ENCODE measurements around the gene MBOAT7.
A peak's percentile ranks its signal among the peaks of the same experiment; 100 is the strongest.
"Not testable (repeated sequence)": the region's sequence is repeated elsewhere in the genome, so short reads cannot be mapped to it uniquely, and the experiment has no call there.

Gene MBOAT7, protein sequence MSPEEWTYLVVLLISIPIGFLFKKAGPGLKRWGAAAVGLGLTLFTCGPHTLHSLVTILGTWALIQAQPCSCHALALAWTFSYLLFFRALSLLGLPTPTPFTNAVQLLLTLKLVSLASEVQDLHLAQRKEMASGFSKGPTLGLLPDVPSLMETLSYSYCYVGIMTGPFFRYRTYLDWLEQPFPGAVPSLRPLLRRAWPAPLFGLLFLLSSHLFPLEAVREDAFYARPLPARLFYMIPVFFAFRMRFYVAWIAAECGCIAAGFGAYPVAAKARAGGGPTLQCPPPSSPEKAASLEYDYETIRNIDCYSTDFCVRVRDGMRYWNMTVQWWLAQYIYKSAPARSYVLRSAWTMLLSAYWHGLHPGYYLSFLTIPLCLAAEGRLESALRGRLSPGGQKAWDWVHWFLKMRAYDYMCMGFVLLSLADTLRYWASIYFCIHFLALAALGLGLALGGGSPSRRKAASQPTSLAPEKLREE

GRCh38 chr19:54189145-54189734 is at the start of gene MBOAT7:
MBOAT7 (minus strand) TSS chr19:54189580; CDS start chr19:54188508, 1,072 bp downstream.
- peak within 1 kb of the TSS; percentile 84 for H3K4me3 Mint-ChIP-seq
- peaks cover 45% of the 10 kb centered on the region for H3K4me1 Mint-ChIP-seq (ENCODE audit: low read depth)
- H3K27ac Mint-ChIP-seq, result peak within 1 kb of the TSS; percentile 99
- no peaks in the 10 kb centered on the region for H3K9me3 Mint-ChIP-seq
- no peak for DNase-seq
- H3K36me3 Mint-ChIP-seq (ENCODE audit: low read depth), result peaks cover 64% of the 10 kb centered on the region
- H3K27me3 Mint-ChIP-seq, result no peaks in the 10 kb centered on the region

DNA sequence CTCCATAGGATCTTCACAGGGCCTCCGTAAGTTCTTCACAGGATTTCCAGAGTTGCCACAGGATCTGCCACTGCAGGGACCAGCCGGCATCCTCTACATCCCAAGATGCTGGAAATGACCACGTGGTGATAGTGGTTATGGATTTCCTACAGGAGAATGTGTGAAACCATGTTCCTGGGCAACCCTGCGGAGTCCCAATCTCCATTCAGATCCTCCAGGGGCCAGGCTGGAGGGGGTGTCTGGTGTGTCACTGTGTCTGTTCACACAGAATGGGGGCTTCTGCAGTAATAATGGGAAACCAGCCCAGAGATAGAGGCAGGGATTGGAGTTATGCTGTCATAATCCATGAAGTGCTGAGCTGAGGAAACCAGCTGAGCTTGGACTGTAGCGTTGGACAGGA is 44.6 kb upstream of the MBOAT7 start:
- Mint-ChIP-seq H3K9me3 (no peaks in the 10 kb centered on the region), H3K4me1 (ENCODE audit: low read depth) (peaks cover 6% of the 10 kb centered on the region), H3K36me3 (ENCODE audit: low read depth) (no peaks in the 10 kb centered on the region), H3K27me3 (peaks cover 46% of the 10 kb centered on the region), H3K27ac (no peak overlapping the region), H3K4me3 (no peak overlapping the region)
- no peak for DNase-seq

DNA sequence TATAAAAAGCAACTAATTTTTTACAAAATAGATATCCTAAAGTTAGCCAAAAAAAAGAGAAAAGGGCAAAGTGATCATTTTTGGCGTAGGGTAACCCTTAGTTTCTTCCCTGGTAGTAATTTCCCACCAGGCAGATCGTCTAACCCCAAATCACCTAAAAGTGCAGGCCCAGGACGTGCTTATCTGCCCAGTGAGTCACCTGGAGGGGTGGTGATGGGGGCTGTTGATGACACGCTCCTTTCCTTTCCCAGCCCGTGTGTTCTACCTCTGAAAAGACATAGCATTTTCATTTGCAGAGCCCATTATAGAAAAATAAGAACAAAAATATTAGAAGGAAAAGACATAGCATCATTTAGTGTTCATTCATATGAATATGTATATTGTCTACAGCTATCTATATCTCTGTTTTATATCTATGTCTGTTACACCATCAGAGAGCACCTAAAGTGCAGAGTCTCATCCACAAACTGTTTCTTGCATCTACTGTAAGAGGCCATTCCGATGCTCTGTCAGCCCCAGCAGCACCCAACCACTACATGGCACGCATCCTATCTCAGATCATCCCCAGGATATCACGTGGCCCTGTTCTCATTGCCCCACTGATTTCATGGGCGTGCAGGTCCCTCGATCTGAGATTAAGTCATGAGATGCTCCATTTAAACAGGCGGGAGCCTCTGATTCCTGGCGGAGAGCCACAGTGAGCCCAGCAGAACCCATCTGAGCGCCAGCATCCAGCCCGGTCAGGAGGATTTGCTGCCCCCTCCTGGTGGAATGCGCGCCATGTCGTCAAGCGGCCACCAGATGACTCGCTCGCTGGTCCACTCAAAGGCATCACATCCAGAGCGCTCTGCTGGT is 41.9 kb upstream of the MBOAT7 start:
- Mint-ChIP-seq H3K36me3 (ENCODE audit: low read depth) (no peaks in the 10 kb centered on the region), H3K9me3 (no peaks in the 10 kb centered on the region), H3K27me3 (peaks cover 43% of the 10 kb centered on the region), H3K4me1 (ENCODE audit: low read depth) (peaks cover 6% of the 10 kb centered on the region), H3K27ac (no peak overlapping the region), H3K4me3 (no peak overlapping the region)
- peak; percentile 91 for DNase-seq

- H3K36me3 Mint-ChIP-seq (ENCODE audit: low read depth), result no peaks in the 10 kb centered on the region
- no peak overlapping the region for H3K27ac Mint-ChIP-seq
- H3K4me1 Mint-ChIP-seq (ENCODE audit: low read depth), result peaks cover 6% of the 10 kb centered on the region
- H3K27me3 Mint-ChIP-seq, result peaks cover 36% of the 10 kb centered on the region
- H3K4me3 Mint-ChIP-seq, result no peak overlapping the region
- DNase-seq, result no peak
- H3K9me3 Mint-ChIP-seq, result no peaks in the 10 kb centered on the region
These were observed 40.7 kb upstream of the MBOAT7 start for GRCh38 chr19:54230031-54230430.

DNA sequence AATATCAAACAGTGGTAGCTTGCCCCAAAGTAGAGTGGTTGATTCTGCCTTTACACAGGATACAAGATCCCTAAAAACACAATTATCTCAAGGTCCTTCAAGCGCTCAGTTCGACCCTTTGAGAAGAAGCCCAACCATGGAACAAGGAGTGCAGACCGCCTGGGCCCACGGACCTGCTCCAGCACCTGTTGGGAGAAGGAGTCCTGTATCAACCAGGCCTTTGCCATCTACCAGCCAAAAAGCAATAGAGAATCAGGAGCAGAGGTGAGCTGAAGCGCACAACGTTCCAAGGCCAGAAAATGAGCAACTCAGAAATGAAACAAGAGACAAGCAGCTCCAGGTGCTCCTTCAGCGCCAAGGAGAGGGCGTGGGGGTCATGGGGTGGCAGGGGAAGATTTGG is 39.8 kb upstream of the MBOAT7 start:
- Mint-ChIP-seq H3K4me1 (ENCODE audit: low read depth) (peaks cover 6% of the 10 kb centered on the region), H3K27me3 (peaks cover 27% of the 10 kb centered on the region), H3K27ac (no peak overlapping the region), H3K36me3 (ENCODE audit: low read depth) (no peaks in the 10 kb centered on the region), H3K4me3 (no peak overlapping the region), H3K9me3 (no peaks in the 10 kb centered on the region)
- no peak for DNase-seq

- not testable (repeated sequence) for H3K36me3 Mint-ChIP-seq (ENCODE audit: low read depth); H3K4me3 Mint-ChIP-seq; H3K27ac Mint-ChIP-seq; H3K4me1 Mint-ChIP-seq (ENCODE audit: low read depth); H3K9me3 Mint-ChIP-seq; DNase-seq
- peaks cover 21% of the 10 kb centered on the region for H3K27me3 Mint-ChIP-seq
These were observed 35.2 kb upstream of the MBOAT7 start for GRCh38 chr19:54224619-54225018.

GRCh38 chr19:54223937-54224281 is 34.5 kb upstream of the MBOAT7 start:
- H3K4me1 Mint-ChIP-seq (ENCODE audit: low read depth); H3K9me3 Mint-ChIP-seq; H3K27ac Mint-ChIP-seq; H3K36me3 Mint-ChIP-seq (ENCODE audit: low read depth); DNase-seq; H3K4me3 Mint-ChIP-seq: not testable (repeated sequence)
- peaks cover 17% of the 10 kb centered on the region for H3K27me3 Mint-ChIP-seq

GRCh38 chr19:54223277-54223936 is 34.0 kb upstream of the MBOAT7 start:
- peaks cover 17% of the 10 kb centered on the region for H3K27me3 Mint-ChIP-seq
- H3K4me1 Mint-ChIP-seq (ENCODE audit: low read depth); DNase-seq; H3K27ac Mint-ChIP-seq; H3K36me3 Mint-ChIP-seq (ENCODE audit: low read depth); H3K9me3 Mint-ChIP-seq; H3K4me3 Mint-ChIP-seq: not testable (repeated sequence)

- H3K9me3 Mint-ChIP-seq; DNase-seq; H3K36me3 Mint-ChIP-seq (ENCODE audit: low read depth); H3K4me1 Mint-ChIP-seq (ENCODE audit: low read depth); H3K4me3 Mint-ChIP-seq; H3K27ac Mint-ChIP-seq: not testable (repeated sequence)
- H3K27me3 Mint-ChIP-seq, result peaks cover 17% of the 10 kb centered on the region
These were observed 33.3 kb upstream of the MBOAT7 start, which contains the start of gene LILRB3 for GRCh38 chr19:54222474-54223276. LILRB3 (minus strand) TSS chr19:54223007; CDS start chr19:54222976, 31 bp downstream.

GRCh38 chr19:54221947-54222346 is 32.6 kb upstream of the MBOAT7 start:
- not testable (repeated sequence) for DNase-seq; H3K36me3 Mint-ChIP-seq (ENCODE audit: low read depth); H3K4me1 Mint-ChIP-seq (ENCODE audit: low read depth); H3K27ac Mint-ChIP-seq; H3K4me3 Mint-ChIP-seq; H3K9me3 Mint-ChIP-seq
- H3K27me3 Mint-ChIP-seq, result peaks cover 17% of the 10 kb centered on the region

GRCh38 chr19:54219702-54220101 is 30.3 kb upstream of the MBOAT7 start:
- Mint-ChIP-seq H3K36me3 (ENCODE audit: low read depth) (peaks cover 18% of the 10 kb centered on the region), H3K27me3 (peaks cover 17% of the 10 kb centered on the region)
- not testable (repeated sequence) for DNase-seq; H3K4me1 Mint-ChIP-seq (ENCODE audit: low read depth); H3K27ac Mint-ChIP-seq; H3K4me3 Mint-ChIP-seq; H3K9me3 Mint-ChIP-seq

- peaks cover 17% of the 10 kb centered on the region for H3K27me3 Mint-ChIP-seq
- no peaks in the 10 kb centered on the region for H3K9me3 Mint-ChIP-seq
- no peaks in the 10 kb centered on the region for H3K4me1 Mint-ChIP-seq (ENCODE audit: low read depth)
- DNase-seq, result no peak
- no peak overlapping the region for H3K27ac Mint-ChIP-seq
- peaks cover 19% of the 10 kb centered on the region for H3K36me3 Mint-ChIP-seq (ENCODE audit: low read depth)
- H3K4me3 Mint-ChIP-seq, result no peak overlapping the region
These were observed 29.7 kb upstream of the MBOAT7 start for GRCh38 chr19:54218960-54219661.

DNA sequence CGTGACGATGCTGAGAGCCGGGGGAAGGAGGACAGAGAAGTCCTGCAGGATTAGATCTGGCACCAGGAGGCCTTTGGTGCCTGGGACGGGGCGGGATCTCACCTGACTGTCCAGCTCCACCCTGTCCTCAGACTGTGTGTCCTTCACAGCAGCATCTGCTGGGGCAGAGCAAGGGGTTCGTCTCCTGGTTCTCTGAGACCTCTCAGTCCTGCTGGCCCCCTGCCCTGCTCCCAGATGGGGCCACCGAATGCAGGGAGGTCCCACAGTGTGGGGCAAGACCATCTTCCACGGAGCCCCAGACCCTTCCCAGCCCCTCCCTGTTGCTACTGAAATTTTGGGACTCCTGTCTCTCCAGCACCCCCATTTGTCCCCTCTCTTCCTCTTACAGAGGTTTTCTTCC is 28.9 kb upstream of the MBOAT7 start:
- no peak overlapping the region for H3K27ac Mint-ChIP-seq
- no peaks in the 10 kb centered on the region for H3K4me1 Mint-ChIP-seq (ENCODE audit: low read depth)
- peaks cover 22% of the 10 kb centered on the region for H3K36me3 Mint-ChIP-seq (ENCODE audit: low read depth)
- DNase-seq, result no peak
- H3K4me3 Mint-ChIP-seq, result no peak overlapping the region
- no peaks in the 10 kb centered on the region for H3K9me3 Mint-ChIP-seq
- peaks cover 12% of the 10 kb centered on the region for H3K27me3 Mint-ChIP-seq

Measured in activated T-cell treated with anti-CD3 and anti-CD28 coated beads, Interleukin-2, amount 50 U/mL, for 24 hours (primary cell).